ENCODE results near the gene NDUFS3.
"Not testable (repeated sequence)": the region's sequence is repeated elsewhere in the genome, so short reads cannot be mapped to it uniquely, and the experiment has no call there.

Gene NDUFS3

DNA sequence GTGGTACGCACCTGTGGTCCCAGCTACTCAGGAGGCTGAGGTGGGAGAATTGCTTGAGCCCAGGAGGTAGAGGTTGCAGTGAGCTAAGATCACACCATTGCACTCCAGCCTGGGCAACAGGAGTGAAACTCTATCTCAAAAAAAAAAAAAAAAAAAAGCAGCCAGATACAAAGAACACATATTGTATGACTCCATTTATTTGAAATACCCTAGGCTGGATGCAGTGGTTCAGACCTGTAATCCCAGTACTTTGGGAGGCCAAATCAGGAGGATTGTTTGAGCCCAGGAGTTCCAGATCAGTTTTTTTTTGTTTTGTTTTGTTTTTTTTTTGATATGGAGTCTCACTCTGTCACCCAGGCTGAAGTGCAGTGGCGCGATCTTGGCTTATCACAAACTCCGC, 16.5 kb upstream of the NDUFS3 start:
- not testable (repeated sequence) for DNase-seq

DNA sequence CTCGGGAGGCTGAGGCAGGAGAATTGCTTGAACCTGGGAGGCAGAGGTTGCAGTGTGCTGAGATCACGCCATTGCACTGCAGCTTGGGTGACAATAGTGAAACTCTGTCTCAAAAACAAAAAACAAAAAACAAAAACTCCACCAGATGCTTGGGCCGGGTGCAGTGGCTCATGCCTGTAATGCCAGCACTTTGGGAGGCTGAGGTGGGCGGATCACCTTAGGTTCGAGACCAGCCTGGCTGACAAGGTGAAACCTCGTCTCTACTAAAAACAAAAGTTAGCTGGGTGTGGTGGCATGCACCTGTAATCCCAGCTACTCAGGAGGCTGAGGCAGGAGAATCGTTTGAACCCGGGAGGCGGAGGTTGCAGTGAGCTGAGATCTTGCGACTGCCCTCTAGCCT, 14.5 kb upstream of the NDUFS3 start:
- DNase-seq = not testable (repeated sequence)

DNA sequence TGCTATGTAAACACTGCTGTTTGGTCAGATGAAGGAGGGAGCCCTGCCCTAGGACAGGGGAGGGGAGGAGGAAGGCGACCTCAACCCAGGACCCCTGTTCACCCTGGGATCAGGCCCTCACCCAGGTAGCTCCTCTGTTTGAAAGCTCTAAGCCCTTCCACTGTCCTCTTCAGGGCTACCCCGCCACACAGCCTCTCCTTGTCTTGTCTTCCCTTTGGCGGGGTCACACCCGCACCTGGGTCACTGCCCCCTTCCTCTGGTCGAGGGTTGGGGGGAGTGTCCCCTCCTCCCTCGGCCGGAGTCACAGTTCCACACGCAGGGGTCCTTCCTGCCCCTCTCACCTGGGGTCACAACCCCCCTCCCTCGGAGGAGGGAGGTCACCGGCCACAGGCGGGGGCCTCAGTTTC, 13.9 kb upstream of the NDUFS3 start:
- no peak for DNase-seq

DNA sequence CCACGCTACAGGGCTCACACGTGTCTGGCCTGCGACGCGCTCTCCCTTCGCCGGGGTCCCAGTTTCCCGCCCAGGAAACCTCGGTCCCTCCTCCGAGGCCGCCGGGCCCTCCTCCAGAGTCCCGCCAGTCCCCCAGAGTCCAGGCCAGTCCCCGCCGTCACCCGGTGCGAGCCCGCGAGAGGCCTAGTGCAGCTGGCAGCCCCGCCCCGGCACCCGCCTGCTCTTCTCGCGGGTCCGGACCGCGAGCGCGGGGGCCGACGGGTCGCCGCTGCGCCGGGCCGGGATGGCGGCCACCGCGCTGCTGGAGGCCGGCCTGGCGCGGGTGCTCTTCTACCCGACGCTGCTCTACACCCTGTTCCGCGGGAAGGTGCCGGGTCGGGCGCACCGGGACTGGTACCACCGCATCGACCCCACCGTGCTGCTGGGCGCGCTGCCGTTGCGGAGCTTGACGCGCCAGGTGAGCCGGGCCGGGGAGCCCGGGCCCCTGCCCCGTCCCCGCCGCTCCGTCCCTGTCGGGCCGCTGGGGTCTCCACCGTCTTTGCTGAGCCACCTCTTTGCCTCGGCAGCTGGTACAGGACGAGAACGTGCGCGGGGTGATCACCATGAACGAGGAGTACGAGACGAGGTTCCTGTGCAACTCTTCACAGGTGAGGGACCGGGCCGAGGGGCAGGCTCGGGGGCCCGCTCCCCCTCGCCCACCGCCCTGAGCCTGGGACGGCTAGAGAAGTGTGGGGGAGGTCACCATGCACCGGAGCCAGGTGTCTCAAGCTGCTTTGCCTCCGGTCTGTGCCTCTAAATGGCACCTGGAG, 13.3 kb upstream of the NDUFS3 start, which contains the start of gene PTPMT1:
Gene PTPMT1 (plus strand): TSS at position 260 of the 809 bp plus-strand sequence. CDS start 24 bp downstream, at position 284.
- peak; percentile 57 for DNase-seq

DNA sequence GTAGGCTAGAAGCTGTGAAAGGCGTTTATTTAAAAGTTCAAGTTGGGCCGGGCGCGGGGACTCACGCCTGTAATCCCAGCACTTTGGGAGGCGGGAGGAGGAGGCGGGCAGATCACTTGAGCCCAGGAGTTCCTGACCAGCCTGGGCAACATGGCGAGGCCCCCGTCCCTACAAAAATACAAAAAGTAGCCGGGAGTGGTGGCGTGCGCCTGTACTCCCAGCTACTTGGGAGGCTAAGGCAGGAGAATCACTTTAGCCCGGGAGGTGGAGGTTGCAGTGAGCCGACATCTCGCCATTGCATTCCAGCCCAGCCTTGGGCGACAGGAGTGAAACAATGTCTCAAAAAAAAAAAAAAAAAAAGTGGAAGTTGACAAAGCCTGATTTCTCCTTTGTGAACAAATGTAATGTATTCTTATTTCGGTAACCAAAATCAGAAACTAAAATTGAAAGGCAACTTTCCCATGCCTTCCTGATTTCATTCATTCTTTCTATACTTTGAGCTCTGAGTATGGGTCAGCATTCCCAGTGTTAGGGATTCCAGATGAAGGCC, 12.7 kb upstream of the NDUFS3 start:
- DNase-seq = peak; percentile 6

DNA sequence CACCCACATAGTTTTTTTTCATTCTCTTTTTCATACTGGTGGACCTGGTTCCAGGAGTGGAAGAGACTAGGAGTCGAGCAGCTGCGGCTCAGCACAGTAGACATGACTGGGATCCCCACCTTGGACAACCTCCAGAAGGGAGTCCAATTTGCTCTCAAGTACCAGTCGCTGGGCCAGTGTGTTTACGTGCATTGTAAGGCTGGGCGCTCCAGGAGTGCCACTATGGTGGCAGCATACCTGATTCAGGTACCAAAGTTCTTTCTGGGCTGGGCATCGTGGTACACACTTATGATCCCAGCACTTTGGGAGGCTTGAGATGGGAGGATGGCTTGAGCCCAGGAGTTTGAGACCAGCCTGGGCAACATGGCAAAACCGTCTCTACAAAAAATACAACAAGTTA, 9.2 kb upstream of the NDUFS3 start:
- DNase-seq = no peak

DNA sequence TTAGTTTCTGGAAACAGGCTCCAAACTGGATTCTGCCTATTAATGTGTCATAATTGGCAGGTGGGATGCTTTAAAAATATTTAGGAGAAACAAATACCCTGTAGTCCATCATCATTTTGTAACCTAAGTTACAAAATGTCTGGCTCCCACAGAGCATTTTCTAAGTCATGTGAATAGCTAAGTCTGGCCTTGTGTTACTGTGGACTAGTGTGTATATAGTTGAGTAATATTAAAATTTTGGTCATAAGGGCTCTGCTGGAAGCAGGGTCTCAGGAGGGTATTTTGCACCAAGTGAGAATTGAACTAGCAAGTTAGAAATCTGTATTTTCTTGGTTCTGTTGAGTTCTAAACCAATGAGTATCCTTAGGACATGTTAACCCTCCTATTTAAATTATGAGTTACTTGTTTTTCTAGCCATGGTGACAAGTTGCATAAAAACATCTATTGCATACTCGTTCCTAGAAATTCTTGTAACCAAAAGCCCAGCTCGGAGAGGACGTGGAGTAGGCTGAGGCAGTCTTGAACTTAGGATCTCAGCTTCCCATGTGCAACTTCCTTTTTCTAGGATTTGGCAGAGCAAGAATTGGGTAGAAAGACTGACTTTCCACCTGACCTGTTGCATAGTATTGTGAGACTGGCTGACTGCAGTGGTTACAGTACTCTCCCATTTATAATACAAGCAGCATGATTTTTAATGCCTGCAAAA, 8.1 kb upstream of the NDUFS3 start:
- DNase-seq = no peak

DNA sequence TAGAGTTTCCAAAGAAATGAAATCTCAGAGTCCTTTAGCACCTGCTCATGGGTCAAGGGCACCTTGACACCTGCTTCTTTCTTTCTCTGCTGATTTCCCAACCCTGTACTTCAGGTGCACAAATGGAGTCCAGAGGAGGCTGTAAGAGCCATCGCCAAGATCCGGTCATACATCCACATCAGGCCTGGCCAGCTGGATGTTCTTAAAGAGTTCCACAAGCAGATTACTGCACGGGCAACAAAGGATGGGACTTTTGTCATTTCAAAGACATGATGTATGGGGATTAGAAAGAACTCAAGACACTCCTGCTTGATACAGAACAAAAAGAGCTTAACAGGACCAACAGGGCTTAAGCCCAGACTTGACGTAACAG, 7.5 kb upstream of the NDUFS3 start:
- DNase-seq = no peak

DNA sequence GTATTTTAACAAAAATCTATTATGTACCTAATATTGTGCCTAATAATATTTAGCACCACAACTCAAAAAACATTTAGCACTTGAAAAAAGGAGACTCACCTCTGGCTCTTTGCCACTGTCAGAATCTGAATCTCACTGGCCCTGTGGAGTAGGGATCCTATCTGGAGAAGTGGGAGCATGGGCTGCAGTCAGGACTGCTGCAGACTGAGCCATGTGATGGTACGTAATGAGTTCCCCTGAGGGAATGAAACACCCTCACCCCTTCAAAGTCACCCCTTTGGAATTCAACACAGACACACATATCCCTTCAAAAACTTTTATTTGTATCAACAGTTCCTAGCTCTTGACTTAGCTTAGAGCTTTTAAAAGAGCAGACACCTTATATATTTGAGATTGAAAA, 7.0 kb upstream of the NDUFS3 start:
- DNase-seq = no peak

DNA sequence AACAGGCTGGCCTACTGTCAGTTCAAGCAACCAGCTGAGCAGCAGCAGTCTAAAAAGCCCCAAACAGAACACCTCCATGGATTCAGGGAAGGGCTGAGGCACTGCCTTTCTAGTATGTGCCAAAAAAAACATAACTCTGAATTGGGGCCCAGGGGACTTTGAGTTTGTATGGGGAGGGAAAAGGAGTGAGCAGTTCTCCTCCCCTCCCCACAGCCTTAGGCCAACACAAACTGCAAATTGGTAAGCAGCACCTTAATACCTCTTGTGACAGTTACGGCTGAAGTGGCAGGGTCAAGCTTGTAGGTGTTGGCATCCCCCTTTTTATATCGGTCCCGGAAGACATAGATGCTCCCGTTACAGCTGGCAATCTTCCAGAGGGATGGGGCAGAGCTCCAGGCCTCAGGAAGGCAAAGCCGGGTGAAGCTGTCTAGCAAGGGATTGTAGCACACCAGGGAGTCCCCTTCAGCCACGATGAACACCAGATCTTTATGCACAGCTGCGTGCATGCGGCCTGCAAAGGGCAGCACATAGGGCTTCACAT, 6.1 kb upstream of the NDUFS3 start:
- no peak for DNase-seq

DNA sequence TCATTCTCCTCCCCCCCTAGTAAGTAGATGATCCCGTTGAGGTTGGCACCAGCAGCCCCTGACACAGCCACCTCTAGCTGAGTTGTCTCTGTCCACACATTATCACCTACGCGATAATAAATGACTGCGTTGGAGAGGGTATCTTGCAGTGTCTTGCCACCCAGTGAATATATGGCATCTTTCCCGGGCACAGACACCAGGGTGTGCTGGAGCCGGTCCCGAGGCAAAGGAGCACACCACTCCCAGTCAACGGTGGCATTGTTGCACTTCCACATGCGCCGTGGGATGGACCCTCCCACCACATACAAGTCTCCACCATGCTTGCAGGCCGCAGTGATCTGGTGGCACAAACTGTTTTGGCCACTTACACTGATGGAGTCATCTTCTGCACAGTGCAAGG, 5.6 kb upstream of the NDUFS3 start:
- no peak for DNase-seq

DNA sequence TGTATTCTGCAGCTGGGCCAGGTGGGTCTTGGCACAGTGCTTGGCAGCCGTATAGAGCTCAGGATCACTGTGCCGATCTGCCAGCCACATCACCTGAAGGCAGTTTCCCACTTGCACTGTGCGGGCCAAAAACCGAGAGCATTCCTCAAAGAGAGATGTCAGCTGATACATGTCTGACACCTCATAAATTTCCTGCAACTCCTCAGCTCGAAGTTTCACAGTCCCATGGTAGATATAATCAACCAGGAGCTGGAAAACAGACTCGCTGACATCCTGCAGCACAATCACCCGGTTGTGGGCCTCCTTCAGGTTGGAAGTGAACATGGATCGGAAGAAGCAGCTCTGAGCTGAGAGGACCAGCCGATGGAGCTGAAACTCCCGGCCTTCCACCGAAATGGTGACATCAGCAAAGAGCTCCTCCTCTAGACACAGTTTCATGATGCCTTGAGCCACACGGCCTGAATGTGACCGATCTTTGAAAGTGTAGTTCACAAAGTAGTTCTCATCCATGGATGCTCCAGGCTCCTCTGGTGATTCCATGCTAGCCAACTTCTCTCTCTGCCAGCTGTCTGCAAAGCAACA, 1.3 kb upstream of the NDUFS3 start:
- DNase-seq = no peak

DNA sequence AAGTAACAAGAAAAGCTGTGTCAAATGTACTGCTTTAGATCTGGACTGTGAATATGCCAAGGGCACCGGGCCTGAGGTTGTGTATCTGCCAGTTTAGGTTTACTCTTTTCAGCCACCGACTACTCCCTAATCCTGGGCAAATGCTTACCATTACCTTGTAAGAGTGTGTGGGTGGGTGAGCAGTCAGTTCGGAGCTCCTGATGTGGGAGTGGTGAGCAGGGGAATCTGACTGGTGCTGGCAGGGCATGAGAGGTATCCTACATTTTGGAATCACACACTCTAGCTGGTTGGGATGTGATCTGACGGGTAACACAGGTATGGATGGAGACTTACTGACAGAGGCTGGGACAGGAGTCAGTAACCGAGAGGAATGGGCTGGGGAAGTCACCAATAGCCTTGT, 5.0 kb downstream of the NDUFS3 start:
- no peak for DNase-seq

DNA sequence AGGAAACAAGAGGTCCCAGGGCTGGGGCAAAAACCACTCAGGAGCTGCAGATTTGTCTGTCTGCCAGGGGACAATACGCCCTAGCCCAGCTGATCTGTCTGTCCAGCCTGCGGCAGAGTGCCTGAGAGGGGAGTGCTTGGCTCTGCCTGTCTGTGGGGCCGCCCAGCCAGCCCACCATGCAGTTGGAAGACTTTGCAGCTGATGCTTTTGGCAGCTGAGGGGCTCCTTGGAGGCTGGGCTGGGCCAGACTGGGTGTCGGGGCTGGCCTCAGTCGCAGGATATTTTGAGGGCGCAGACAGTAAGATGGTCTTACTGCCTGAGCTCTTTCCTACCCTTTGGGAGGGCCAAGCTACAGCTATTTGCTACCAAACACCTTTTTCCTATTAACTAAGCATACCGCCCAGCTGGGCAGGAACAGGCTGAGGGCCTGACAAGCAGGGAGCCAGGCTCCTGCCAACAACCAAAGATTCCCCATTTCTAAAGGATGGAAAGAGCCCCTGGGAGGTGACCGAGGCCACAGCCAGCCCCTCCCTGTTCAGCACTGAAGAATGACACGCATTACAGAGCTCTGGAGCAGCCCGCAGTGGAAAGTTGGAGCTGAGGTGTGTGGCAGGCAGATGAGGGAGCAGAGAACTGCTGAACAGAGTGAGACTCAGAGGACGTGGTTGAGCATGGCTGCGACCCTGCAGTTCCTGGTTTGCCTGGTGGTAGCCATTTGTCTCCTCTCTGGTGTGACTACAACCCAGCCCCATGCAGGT, 7.4 kb downstream of the NDUFS3 start, which contains the start of gene FAM180B:
Gene FAM180B (plus strand): TSS at position 581 of the 758 bp plus-strand sequence. CDS start 91 bp downstream, at position 672.
- DNase-seq = no peak

DNA sequence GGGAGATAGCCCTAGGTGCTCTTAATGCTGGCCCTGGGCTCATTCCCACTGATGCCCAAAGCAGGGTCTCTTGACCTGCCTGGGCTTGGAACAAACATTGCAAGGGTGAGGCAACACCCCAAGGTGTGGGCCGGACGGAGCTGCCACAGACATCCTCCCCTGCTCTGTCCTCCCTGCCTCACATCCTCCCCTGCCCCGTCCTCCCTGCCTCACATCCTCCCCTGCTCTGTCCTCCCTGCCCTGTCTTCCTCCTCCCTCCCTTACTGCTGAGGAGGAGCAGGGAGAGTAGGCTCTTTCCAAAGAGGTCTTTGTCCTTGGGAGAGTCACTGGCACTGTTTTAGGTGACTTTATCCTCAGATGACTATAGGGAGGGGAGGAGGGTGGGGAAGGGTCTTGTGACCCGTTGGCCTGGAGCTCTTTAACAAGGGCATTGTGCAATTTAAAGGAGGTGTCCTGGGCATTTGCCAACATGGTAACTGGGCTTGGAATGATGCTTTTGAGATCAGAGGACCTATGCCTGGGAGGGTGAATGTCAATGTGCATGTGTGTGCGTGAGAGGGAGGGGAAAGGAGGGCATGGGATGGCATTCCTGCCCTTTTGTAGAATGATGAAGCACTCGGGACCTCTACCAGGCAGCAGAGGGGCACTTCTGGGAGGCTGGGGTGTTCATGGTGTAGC, 8.3 kb downstream of the NDUFS3 start:
- DNase-seq = no peak

DNA sequence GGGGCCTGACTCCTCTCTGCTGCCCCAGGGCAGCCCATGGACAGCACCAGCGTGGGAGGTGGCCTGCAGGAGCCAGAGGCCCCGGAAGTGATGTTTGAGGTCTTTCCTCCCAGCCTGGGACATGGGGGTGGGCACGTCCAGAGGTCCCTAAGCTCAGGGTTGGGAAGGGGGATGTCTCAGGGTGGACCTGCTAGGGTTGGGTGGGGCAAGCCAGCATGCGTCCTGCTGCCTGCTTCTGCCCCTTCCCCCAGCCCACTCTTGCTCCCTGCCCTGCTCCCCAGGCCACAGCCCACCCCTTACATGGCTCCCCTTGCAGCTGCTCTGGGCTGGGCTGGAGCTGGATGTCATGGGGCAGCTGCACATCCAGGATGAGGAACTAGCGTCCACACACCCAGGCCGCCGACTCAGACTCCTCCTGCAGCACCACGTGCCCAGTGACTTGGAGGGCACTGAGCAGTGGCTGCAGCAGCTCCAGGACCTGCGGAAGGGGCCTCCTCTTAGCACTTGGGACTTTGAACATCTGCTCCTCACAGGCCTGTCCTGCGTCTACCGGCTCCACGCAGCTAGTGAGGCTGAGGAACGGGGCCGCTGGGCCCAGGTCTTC, 9.0 kb downstream of the NDUFS3 start:
- DNase-seq = no peak

DNA sequence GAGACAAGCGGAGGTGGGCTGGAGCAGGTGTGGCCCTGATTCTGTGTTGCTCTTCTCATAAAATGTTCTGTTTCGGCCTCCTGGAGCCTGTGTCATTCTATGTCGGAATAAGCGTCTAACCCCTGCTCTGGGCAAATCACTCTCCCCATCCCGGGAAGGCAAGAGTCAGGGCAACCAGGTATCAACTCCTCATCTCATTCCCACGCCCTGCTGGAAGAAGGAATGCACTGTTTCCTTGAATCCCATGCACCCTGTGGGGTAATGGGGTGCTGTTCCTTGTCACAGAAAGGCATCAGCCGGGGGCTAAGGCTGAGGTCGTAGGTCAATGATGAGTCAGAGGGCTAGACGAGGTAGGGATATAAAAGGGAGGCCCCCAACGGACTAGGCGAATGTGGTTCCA, 10.2 kb downstream of the NDUFS3 start:
- no peak for DNase-seq

DNA sequence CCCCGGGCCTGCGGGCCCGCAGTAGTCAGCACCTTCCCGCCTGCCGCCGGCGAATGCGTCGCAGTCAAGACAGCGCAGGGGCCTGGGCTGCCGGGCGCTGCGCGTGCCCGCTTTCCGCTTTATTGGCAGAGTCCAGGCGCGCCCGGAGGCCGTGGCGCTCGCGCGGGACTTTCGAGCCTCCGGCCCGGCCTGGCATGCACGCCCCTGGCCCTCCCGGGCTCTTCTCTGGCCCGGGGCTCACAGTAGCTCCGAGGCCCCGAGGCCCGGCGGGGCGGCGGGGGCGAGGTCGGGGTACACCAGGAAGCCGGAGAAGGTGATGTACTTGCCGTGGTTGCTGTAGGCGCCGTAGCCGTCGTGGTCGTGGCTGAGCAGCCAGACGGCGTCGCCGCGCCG, 10.7 kb downstream of the NDUFS3 start:
- DNase-seq = no peak

DNA sequence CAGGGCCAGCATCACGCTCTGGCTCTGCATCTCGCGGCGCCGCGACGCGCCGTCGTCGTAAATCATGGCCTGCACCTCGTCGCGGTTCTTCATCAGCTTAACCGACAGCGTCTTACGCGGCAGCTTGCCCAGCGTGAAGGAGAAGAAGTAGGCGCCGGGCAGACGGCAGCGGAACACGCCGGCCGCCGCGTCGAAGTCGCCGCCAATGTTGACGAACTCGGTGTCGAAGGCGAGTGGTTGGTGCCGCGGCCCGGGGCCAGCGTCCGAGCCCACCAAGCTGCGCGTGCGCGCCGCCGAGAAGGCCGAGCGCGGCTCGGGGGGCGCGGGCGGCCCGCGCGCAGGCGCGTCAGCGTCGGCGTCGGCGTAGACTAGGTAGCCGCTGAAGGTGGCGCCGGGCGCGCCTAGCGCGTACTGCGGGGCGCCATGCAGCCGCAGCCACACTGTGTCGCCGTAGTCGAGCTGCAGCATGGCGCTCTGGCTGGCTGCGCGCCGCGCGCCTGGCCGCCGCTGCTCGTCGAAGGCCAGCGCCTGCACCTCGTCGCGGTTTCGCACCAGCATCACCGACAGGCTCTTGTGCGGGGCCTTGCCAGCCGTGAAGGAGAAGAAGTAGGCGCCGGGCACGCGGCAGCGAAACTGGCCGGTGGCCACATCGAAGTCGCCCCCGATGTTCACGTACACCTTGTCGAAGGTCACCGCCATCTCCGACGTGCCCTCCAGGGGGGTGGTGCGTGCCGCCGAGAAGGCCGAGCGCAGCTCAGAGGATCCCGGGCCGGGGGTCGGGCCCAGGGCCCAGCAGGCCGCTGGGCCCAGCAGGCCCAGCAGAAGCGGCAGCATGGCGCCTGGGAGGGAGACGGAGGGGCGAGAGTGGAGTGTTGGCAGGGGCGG, 11.3 kb downstream of the NDUFS3 start:
- no peak for DNase-seq

DNA sequence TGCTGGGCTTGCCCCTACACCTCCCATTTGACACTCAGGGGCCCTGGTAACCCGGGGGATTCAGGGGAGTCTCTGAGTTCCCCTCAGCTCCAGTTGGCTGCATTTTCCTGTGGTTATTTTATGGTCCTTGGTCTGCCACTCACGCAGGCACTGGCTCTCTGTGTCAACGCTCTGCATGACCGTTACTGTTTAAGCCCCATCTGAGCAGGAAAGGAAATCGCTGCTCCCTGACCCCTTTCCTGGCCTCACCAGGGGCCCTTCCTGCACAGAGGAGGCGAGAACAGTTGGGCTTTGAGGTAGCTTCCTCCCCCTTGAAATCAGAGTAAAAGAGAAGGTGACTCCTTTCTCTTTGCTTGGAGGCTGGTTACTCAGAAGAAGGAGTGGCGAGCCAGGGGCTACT, 12.9 kb downstream of the NDUFS3 start:
- no peak for DNase-seq

All from activated CD4-positive, alpha-beta T cell treated with anti-CD3 and anti-CD28 coated beads, Interleukin-2, amount 50 U/mL, for 1 hour (primary cell).